Endothelial cell of umbilical vein (primary cell): Measurements from ENCODE around the gene FUT2. TPM values are rescaled to one million over a fixed set of nuclear protein-coding genes. Genes with fewer than 3 reads are reported as not detected.

Source experiments
- BruUV-seq: library from RNA; stranded (reverse); fragments of 400-500 nt; replicated peaks from 2 replicates; lab custom pipeline; 2021; lab: Mats Ljungman, UMichigan
- CTCF ChIA-PET: fragments of 300-600, 350-600 bp; sonication (Branson Sonifier 250); formaldehyde crosslinking; loops from one replicate; lab custom pipeline; 2021; ENCODE audit warnings: antibody characterized with exemption, inconsistent platforms; lab: Charles Lee
- POLR2A ChIA-PET: fragments of 300-600, 350-600 bp; sonication (Branson Sonifier 250); formaldehyde crosslinking; loops from one replicate; lab custom pipeline; 2021; ENCODE audit warnings: antibody characterized with exemption, inconsistent platforms; lab: Charles Lee
- DNase-seq: peaks from one replicate; pipeline ENCODE4 v3.0.0-alpha.2; 2011; ENCODE audit warnings: low read depth, low spot score
- FAIRE-seq: peaks from 2 replicates; lab custom pipeline; 2011; peaks lifted over from hg19 to GRCh38; lab: Jason Lieb, UNC
- H2AFZ ChIP-seq: 2 replicates; pipeline ENCODE4 v1.6.0; 2012; ENCODE audit warnings: low read depth, low read length, control low read depth, inconsistent platforms
- H3K27ac ChIP-seq: 2 replicates; pipeline ENCODE4 v1.5.1; 2011; ENCODE audit warnings: low read depth, mild to moderate bottlenecking, control low read depth, low read length, moderate library complexity; ENCODE audit not compliant: insufficient read depth
- H3K27me3 ChIP-seq, 2 experiments: 2 replicates each; pipeline versions ENCODE4 v1.6.0 to v1.6.1; 2011; ENCODE audit warnings: low read length in 2 of 2, mixed read lengths in 1 of 2; ENCODE audit not compliant: control insufficient read depth in 2 of 2, insufficient read depth in 2 of 2
- H3K36me3 ChIP-seq, 2 experiments: 2 replicates in 1 of 2; 3 replicates in 1 of 2; pipeline ENCODE4 v1.5.1; 2011; ENCODE audit warnings: low read length in 2 of 2, mild to moderate bottlenecking in 1 of 2, moderate library complexity in 1 of 2; ENCODE audit not compliant: control insufficient read depth in 2 of 2, insufficient read depth in 2 of 2; ENCODE audit errors: extremely low read depth in 1 of 2
- H3K4me1 ChIP-seq: 3 replicates; pipeline ENCODE4 v1.5.1; 2011; ENCODE audit warnings: mild to moderate bottlenecking, low read length; ENCODE audit not compliant: control insufficient read depth, insufficient read depth; ENCODE audit errors: extremely low read depth
- H3K4me2 ChIP-seq: 2 replicates; pipeline ENCODE4 v1.6.1; 2011; ENCODE audit warnings: low read length, control low read depth, mixed read lengths; ENCODE audit not compliant: insufficient read depth
- H3K4me3 ChIP-seq, 3 experiments: fragments of 200-600 bp in 1 of 3; sonication (generic), shearing (Covaris generic) in 1 of 3; replicated peaks in 1 of 3; 2 replicates each; pipeline ENCODE4 v1.5.1; 2011 to 2016; ENCODE audit warnings: control low read depth in 3 of 3, low read length in 3 of 3, mild to moderate bottlenecking in 2 of 3, inconsistent platforms in 1 of 3, low read depth in 1 of 3, moderate library complexity in 1 of 3; ENCODE audit not compliant: insufficient read depth in 1 of 3
- H3K79me2 ChIP-seq: 2 replicates; pipeline ENCODE4 v1.6.0; 2012; ENCODE audit warnings: low read length, inconsistent platforms; ENCODE audit not compliant: control insufficient read depth, insufficient read depth
- H3K9ac ChIP-seq: replicated peaks from 2 replicates; pipeline ENCODE3; 2011; ENCODE audit warnings: low read length, control low read depth; ENCODE audit not compliant: insufficient read depth; ENCODE audit errors: extremely low read depth
- H3K9me1 ChIP-seq: replicated peaks from 3 replicates; pipeline ENCODE4 v1.6.0; 2011; ENCODE audit warnings: mild to moderate bottlenecking, low read length; ENCODE audit not compliant: control insufficient read depth, insufficient read depth; ENCODE audit errors: extremely low read depth
- H3K9me3 ChIP-seq: replicated peaks from 2 replicates; pipeline ENCODE4 v1.5.1; 2012; ENCODE audit warnings: low read length, inconsistent platforms; ENCODE audit not compliant: control insufficient read depth, insufficient read depth
- H4K20me1 ChIP-seq: replicated peaks from 2 replicates; pipeline ENCODE3; 2011; ENCODE audit warnings: mild to moderate bottlenecking, low read length; ENCODE audit not compliant: control insufficient read depth, insufficient read depth; ENCODE audit errors: extremely low read depth
- CTCF ChIP-seq, 2 donors: IDR thresholded peaks; 1 replicate in 1 of 2; 2 replicates in 1 of 2; pipeline ENCODE4 v1.5.1; 2011; ENCODE audit warnings: low read length in 2 of 2, mild to moderate bottlenecking in 2 of 2, moderate library complexity in 2 of 2, control low read depth in 1 of 2, inconsistent platforms in 1 of 2, low read depth in 1 of 2; ENCODE audit not compliant: insufficient read depth in 1 of 2; ENCODE audit errors: extremely low read depth in 1 of 2
- EZH2 ChIP-seq: IDR thresholded peaks from 2 replicates; pipeline ENCODE4 v1.6.1; 2012; ENCODE audit warnings: borderline replicate concordance, low read depth, mild to moderate bottlenecking, moderate library complexity, low read length, inconsistent platforms; ENCODE audit not compliant: severe bottlenecking
- FOS ChIP-seq: IDR thresholded peaks from 2 replicates; pipeline ENCODE4 v1.6.1; 2011; ENCODE audit warnings: mild to moderate bottlenecking, low read length, moderate library complexity, borderline replicate concordance; ENCODE audit not compliant: insufficient read depth
- GATA2 ChIP-seq: IDR thresholded peaks from 2 replicates; pipeline ENCODE4 v1.7.0; 2011; ENCODE audit warnings: low read depth, mild to moderate bottlenecking, moderate library complexity, mixed read lengths, low read length; ENCODE audit not compliant: insufficient read length, insufficient read depth
- JUN ChIP-seq: IDR thresholded peaks from 2 replicates; pipeline ENCODE4 v1.6.1; 2011; ENCODE audit warnings: borderline replicate concordance, low read depth; ENCODE audit not compliant: insufficient read length, insufficient read depth
- MAX ChIP-seq: IDR thresholded peaks from 2 replicates; pipeline ENCODE4 v1.6.1; 2011; ENCODE audit not compliant: insufficient read depth, insufficient read length
- MYC ChIP-seq: IDR thresholded peaks from one replicate; pipeline ENCODE4 v1.6.1; 2011; ENCODE audit warnings: mild to moderate bottlenecking, low read depth, low read length
- POLR2A ChIP-seq: IDR thresholded peaks from 2 replicates; pipeline ENCODE4 v1.6.1; 2012; ENCODE audit warnings: low read depth, mild to moderate bottlenecking, control low read depth, low read length
- POLR2AphosphoS5 ChIP-seq: IDR thresholded peaks from 2 replicates; pipeline ENCODE4 v1.6.1; 2012; ENCODE audit warnings: low read depth, mild to moderate bottlenecking, control low read depth, low read length, moderate library complexity; ENCODE audit not compliant: insufficient read depth
- dilution Hi-C: fragments of 300-500 bp; cut with MboI; formaldehyde crosslinking; loops from one replicate; pipeline ENCODE4 v1.15.0; 2019; ENCODE audit warnings: low sequenced_read_pairs; ENCODE audit not compliant: extremely low pct_ligation_motif_present
- intact Hi-C: fragments of 100-400 bp; cut with micrococcal nuclease; formaldehyde crosslinking; loops from one replicate; pipeline ENCODE4 v1.10.0; 2022
- polyA plus RNA-seq, 4 experiments: library from polyadenylated mRNA; depleted of rRNA in 3 of 4; stranded (reverse) in 3 of 4; unstranded in 1 of 4; fragments of >200 nt; gene quantifications; 2 replicates each; pipeline versions ENCODE4 v1.2.1 to v1.2.3, GENCODE V29; 2011 to 2012; ENCODE audit warnings: missing spikeins in 1 of 4
- total RNA-seq: library from RNA; stranded (reverse); gene quantifications from 2 replicates; pipeline ENCODE4 v1.2.3, GENCODE V29; 2021

FUT2 gene
- total and polyA plus RNA-seq, 2 donors (not counting 3 experiments of a cell fraction or from before 2014, with no cell fraction given) = not detected

GRCh38 chr19:48687776-48688175, 8.0 kb upstream of the FUT2 start:
- no peak for TF ChIP-seq JUN
- no peak for TF ChIP-seq POLR2AphosphoS5
- no peak for TF ChIP-seq GATA2
- no peak for TF ChIP-seq POLR2A
- TF ChIP-seq CTCF (IDR thresholded peaks at IDR 0.05; ENCODE audit: extremely low read depth in 1 of 2, insufficient read depth in 1 of 2, low read depth in 1 of 2, low read length in 2 of 2) = no peak
- no peak for TF ChIP-seq MAX
- no peak for TF ChIP-seq MYC
- no peak for TF ChIP-seq EZH2
- no peak for TF ChIP-seq FOS
- H4K20me1 ChIP-seq = no peaks in the 10 kb centered on the region
- H3K9me3 ChIP-seq = no peaks in the 10 kb centered on the region
- H3K27me3 ChIP-seq = peaks cover 0 to 2% of the 10 kb centered on the region in 2 experiments
- no peaks in the 10 kb centered on the region for H3K9me1 ChIP-seq
- H3K4me1 ChIP-seq = no peaks in the 10 kb centered on the region
- no peak overlapping the region for H3K4me2 ChIP-seq
- dilution Hi-C loops (no loop called here), intact Hi-C loops (no loop called here)
- H3K79me2 ChIP-seq = no peaks in the 10 kb centered on the region
- CTCF ChIA-PET = interaction anchor here (0.7 to 2.2 kb wide), 3 partner anchors 10 to 13 kb away, joined by 3 to 11 read pairs (median 3); no protein-coding TSS in a partner anchor
- no TSS peak for BruUV-seq
- FAIRE-seq (no peak), DNase-seq (no peak)
- no peaks in the 10 kb centered on the region for H3K36me3 ChIP-seq
- POLR2A ChIA-PET = no interaction called here
- H3K4me3 ChIP-seq = no peak overlapping the region
- H3K27ac ChIP-seq = no peak overlapping the region
- H2AFZ ChIP-seq = no peak overlapping the region
- no peak overlapping the region for H3K9ac ChIP-seq
